Renal cortex interstitium (tissue), 11 donors: ENCODE measurements around the gene ACTR3C. TPM values are rescaled to one million over a fixed set of nuclear protein-coding genes. Genes with fewer than 3 reads are reported as not detected.

Experiments used
- DNase-seq, 11 donors: peaks; one replicate each; pipeline ENCODE4 v3.0.0-alpha.2; 2013; ENCODE audit warnings: low read depth in 9 of 11, low spot score in 4 of 11; ENCODE audit errors: extremely low read depth in 1 of 11
- polyA plus RNA-seq, 3 donors: library from polyadenylated mRNA; unstranded; fragments of 120-200 nt; gene quantifications; one replicate each; pipeline ENCODE4 v1.2.1, GENCODE V29; 2013; ENCODE audit not compliant: insufficient read length in 3 of 3

The ACTR3C gene
- polyA plus RNA-seq, 3 donors, result 6.6 to 9.7 (median 9.5) TPM

- no peak for DNase-seq
Measured at GRCh38 chr7:150340875-150341262, 17.5 kb upstream of the ACTR3C start.

- DNase-seq, result no peak
Measured at GRCh38 chr7:150340024-150340749, 16.8 kb upstream of the ACTR3C start.

GRCh38 chr7:150339409-150339809 is 16.1 kb upstream of the ACTR3C start:
- no peak for DNase-seq

- DNase-seq, result no peak
Measured at GRCh38 chr7:150338166-150338829, 15.0 kb upstream of the ACTR3C start.

GRCh38 chr7:150337659-150338081 is 14.3 kb upstream of the ACTR3C start:
- no peak for DNase-seq

- no peak for DNase-seq
Measured at GRCh38 chr7:150337179-150337578, 13.8 kb upstream of the ACTR3C start.

GRCh38 chr7:150336746-150337145 is 13.4 kb upstream of the ACTR3C start:
- no peak for DNase-seq

- no peak for DNase-seq
Measured at GRCh38 chr7:150335774-150336112, 12.4 kb upstream of the ACTR3C start.

GRCh38 chr7:150335108-150335773 is 11.9 kb upstream of the ACTR3C start:
- DNase-seq, result no peak

- no peak for DNase-seq
Measured at GRCh38 chr7:150334108-150334507, 10.8 kb upstream of the ACTR3C start.

- no peak for DNase-seq
Measured at GRCh38 chr7:150333659-150334058, 10.3 kb upstream of the ACTR3C start.

- no peak for DNase-seq
Measured at GRCh38 chr7:150332852-150333635, 9.7 kb upstream of the ACTR3C start.

- DNase-seq, result no peak
Measured at GRCh38 chr7:150330211-150330885, 7.0 kb upstream of the ACTR3C start.

GRCh38 chr7:150329331-150330120 is 6.2 kb upstream of the ACTR3C start:
- no peak for DNase-seq

- no peak for DNase-seq
Measured at GRCh38 chr7:150327308-150327707, 4.0 kb upstream of the ACTR3C start.

- no peak for DNase-seq
Measured at GRCh38 chr7:150326657-150327268, 3.4 kb upstream of the ACTR3C start.

GRCh38 chr7:150325901-150326300 is 2.6 kb upstream of the ACTR3C start:
- no peak for DNase-seq

- DNase-seq, result no peak
Measured at GRCh38 chr7:150325110-150325611, 1.8 kb upstream of the ACTR3C start.
